GM19395 (cell line): ENCODE results near the gene GALC.

ENCODE experiments used
- ATAC-seq: cut with Tn5 transposase; IDR thresholded peaks from one replicate; pipeline ENCODE4 v1.9.1; 2021; ENCODE audit warnings: mild to moderate bottlenecking, moderate library complexity; ENCODE audit not compliant: unreplicated experiment

The GALC gene

GRCh38 chr14:87960013-87960787 lies 32.8 kb downstream of the GALC start:
- no peak for ATAC-seq

GRCh38 chr14:87955501-87955900 lies 37.5 kb downstream of the GALC start:
- no peak for ATAC-seq

GRCh38 chr14:87952307-87953094 lies 40.5 kb downstream of the GALC start:
- ATAC-seq, result peak; percentile 95

GRCh38 chr14:87944987-87945604 lies 47.9 kb downstream of the GALC start:
- no peak for ATAC-seq

- ATAC-seq, result peak; percentile 24
These were observed 52.1 kb downstream of the GALC start for GRCh38 chr14:87940894-87941293.

- peak; percentile 94 for ATAC-seq
These were observed 52.6 kb downstream of the GALC start for GRCh38 chr14:87940382-87940781.

- no peak for ATAC-seq
These were observed 57.1 kb downstream of the GALC start for GRCh38 chr14:87935886-87936285.

DNA sequence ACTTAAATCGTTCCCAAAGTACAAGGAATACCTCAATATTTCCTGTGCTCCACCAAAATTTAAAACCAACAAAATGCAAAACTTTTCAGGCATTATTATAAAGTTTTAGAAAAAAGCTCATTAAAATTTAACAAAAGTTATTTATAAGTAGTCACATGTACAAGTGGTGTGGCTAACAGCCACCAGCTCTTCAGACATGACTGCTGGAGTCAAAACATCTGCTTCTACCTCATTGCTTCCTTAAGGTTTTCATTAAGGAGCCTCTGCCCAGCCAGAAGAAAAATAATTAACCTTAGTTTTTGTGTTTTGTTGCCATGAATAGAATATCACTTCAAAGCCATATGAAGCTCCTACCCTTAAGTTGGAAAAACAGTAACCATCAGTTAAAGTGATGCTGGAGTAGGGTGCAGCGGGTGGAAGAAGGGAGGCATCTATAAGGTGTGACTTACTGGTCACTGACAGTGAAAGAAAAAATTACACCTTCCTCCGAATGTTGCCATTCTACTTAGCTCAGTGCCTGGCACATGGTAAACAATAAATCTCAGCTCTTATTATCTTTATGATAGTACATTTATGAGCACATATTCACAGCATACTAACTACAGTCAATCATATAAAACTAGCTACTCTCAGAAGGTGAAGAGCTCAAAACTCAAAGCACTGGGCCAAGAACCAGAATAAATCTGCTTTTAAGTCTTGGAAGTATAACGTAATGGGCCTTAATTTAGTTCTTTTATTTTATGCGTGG lies 57.7 kb downstream of the GALC start:
- ATAC-seq, result no peak

DNA sequence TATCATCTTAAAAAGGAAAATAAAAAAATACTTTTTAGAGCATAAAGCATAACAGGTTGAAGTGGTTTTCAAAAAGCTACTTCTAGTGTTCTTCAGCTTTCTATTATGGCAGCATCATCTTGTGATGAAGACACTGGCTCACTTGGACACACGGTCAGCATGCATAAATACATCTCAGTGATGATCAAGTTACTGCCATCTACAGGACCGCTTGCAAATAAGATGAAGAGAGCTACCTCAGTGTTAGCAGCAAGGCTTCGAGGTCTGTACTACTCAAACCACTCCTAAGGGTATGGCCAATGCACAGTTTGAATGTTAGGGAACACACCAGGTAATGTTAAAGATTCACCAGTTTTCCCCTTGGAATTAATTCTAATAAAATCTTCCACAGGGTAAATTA lies 58.8 kb downstream of the GALC start:
- no peak for ATAC-seq

DNA sequence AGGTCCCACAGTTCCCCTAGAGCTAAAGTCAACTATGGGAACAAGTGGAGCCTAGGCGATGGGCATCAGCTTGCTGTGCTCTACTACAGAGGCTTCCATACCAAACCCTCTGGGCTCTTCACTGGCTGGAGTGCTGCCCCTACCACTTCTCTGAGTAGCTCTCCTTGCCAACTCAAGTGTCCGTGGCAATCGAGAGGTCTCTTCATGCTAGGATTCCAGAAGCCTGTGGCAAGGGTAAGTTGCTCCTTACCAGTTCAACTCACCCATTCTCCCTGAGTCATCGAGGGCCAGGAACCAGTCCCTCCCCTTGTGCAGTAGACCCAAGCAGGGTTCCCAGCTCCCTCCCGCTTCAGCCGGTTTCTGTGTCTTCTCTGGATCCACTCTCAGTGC lies 76.1 kb downstream of the GALC start:
- ATAC-seq, result no peak

DNA sequence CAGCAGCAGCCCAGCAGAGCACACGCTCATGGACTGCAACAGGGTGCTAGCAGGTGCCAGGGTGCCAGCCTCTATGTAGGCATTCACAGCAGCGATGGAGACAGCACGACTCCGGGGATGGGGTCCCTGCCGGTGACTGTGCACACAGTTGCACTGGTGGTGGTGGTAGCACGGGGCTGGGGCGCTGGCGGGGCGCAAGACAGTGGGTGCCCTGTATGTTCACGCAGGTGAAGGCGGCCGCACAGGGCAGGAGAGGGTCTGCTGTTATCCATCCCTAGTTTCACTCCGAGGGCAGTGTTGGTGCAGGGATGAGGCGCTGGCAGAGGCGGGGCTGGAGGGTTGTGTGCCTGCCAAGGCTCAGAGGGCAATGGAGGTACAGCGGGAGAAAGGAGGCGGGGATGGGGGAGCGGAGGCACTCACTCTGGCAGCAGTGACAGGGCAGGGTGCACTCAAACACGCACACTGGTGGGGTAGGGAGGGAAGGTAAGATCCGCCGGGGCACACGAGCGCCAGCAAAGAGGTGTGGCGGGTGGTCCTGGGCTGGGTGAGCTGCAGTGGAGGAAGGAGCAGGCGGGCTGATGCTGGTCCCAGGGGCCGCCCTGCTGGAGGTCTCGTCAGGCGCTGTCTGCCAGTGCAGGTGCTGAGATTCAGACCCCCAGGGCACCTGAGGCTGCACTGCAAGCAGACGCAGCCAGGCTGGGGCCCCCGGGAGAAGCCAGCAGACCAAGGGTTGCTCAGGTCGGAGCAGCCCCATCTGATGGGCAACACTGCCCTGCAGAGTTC lies 76.7 kb downstream of the GALC start:
- no peak for ATAC-seq

DNA sequence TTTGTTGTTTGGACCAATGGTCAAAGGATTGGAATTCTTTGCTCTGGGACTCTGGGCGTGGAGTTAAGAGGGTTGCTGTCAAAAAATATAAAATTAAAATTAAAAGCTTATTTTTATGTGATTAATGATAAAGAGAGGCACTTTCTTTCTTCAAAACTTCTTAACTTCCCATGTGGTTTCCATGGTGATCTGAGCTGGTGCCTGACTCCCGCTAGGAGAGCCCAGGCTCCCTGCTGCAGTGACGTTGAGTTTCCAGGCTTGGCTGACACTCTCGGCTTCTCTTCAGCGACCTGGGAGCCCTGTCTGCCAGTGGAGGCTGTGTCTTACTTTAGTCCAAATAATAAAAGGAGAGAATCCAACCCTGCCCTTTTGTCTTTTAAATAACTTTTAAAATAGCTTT lies 84.4 kb downstream of the GALC start:
- no peak for ATAC-seq

DNA sequence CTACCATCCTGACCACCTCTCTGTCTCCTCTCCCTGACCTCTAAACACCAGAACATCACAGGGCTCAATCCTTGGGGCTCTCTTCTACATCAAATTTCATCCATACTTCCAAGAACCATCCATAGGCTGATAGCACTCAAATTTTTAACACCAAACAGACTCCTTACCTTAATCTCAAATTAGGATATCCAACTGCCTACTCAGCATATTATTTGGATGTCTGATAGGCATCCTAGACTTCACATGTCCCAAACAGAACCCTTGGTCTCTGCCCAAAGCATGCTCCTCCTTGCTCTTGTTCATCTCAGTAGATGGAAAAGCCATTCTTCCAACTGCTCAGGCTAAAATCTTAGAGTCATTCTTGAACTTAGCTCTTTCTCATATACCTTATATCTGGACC lies 91.3 kb downstream of the GALC start:
- no peak for ATAC-seq

DNA sequence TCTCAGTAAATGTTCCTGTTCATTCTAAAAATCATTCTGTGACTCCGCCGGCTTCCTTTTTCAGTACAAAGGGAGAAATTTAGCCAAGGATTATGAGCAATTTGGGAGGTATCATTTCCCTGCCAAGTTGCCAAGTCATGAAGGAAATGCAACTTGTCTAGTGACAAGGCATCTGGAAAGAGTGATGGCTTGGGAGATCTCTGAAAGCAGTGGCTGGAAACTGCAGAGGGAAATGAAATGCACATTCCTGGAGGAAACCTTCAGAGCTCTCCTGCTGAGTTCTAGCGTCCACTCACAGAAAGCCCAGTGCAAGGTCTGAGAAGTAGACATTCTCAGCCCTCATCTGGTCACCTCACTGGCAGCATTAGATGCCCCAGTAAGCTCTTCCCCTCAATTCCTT lies 91.7 kb downstream of the GALC start:
- no peak for ATAC-seq

DNA sequence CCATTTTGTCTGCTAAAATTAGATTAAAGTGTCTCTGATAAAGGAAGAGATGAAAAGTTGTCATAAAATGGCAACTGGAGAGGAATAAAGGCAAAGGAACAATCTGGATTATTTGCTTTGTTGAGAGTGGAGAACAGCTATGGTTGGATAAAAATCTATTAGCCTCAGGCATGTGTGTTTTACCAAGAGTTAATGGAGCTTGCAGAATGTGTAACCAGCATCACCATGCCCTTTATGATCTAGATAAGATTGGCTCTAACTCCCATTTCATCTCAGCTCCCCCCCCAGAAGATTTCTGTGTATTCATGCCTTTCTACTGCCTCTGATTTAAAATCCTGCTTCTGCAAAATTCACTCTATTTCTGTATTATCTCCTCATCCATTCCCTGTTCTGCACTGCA lies 93.8 kb downstream of the GALC start:
- ATAC-seq, result no peak

DNA sequence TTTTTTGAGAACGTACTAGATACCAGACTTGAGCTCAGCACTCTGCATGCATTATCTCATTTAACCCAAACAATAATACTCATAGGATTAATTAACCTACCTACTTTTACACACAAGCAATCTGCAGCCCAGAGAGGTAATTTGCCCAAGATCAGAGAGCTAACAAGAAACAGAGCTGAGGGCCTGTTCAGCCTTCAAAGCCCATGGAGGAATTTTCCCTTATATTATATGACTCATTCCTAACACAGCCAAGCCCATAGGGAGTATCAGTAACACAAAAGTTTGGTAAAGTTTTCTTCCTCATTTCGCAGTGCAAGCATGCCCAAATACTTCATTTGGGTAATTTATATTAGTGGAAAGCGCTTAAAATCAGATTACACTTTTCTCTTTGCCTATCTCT lies 94.7 kb downstream of the GALC start:
- no peak for ATAC-seq

- peak; percentile 70 for ATAC-seq
These were observed 96.3 kb downstream of the GALC start for GRCh38 chr14:87896393-87897380.

GRCh38 chr14:87894920-87895319 lies 98.1 kb downstream of the GALC start:
- no peak for ATAC-seq

- ATAC-seq, result no peak
These were observed 100.2 kb downstream of the GALC start for GRCh38 chr14:87892763-87893162.
